ENCODE measurements around the gene ERC2. TPM values are rescaled to one million over a fixed set of nuclear protein-coding genes. Genes with fewer than 3 reads are reported as not detected.

ERC2 gene
- total RNA-seq, 2 donors from 2014 or later: 16.1 to 22.8 TPM

GRCh38 chr3:55774856-55775255 lies 693.4 kb downstream of the ERC2 start:
- TF ChIP-seq, protein P1, sequence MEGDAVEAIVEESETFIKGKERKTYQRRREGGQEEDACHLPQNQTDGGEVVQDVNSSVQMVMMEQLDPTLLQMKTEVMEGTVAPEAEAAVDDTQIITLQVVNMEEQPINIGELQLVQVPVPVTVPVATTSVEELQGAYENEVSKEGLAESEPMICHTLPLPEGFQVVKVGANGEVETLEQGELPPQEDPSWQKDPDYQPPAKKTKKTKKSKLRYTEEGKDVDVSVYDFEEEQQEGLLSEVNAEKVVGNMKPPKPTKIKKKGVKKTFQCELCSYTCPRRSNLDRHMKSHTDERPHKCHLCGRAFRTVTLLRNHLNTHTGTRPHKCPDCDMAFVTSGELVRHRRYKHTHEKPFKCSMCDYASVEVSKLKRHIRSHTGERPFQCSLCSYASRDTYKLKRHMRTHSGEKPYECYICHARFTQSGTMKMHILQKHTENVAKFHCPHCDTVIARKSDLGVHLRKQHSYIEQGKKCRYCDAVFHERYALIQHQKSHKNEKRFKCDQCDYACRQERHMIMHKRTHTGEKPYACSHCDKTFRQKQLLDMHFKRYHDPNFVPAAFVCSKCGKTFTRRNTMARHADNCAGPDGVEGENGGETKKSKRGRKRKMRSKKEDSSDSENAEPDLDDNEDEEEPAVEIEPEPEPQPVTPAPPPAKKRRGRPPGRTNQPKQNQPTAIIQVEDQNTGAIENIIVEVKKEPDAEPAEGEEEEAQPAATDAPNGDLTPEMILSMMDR (conservative IDR thresholded peaks at IDR 0.05): no peak
- Histone ChIP-seq H3K9me3 (ENCODE audit: control insufficient read depth, low read length) (no peaks in the 10 kb centered on the region), H3K4me3 (ENCODE audit: low read length) (no peak overlapping the region), H3K9ac (ENCODE audit: extremely low read depth, low read length, poor library complexity, severe bottlenecking) (no peak overlapping the region), H3K36me3 (ENCODE audit: control insufficient read depth, insufficient read depth, low read length) (no peaks in the 10 kb centered on the region), H3K27me3 (ENCODE audit: control insufficient read depth, insufficient read depth, low read length, poor library complexity, severe bottlenecking) (no peaks in the 10 kb centered on the region), H3K4me1 (ENCODE audit: control insufficient read depth, insufficient read depth, low read length) (no peaks in the 10 kb centered on the region), H3K27ac (ENCODE audit: low read depth, low read length) (no peak overlapping the region)
- peaks cover 16% of the 10 kb centered on the region for H3K4me1 Mint-ChIP-seq
- no peaks in the 10 kb centered on the region for H3K36me3 Mint-ChIP-seq (ENCODE audit: low read depth)
- no peaks in the 10 kb centered on the region for H3K9me3 Mint-ChIP-seq
- 86% methylated on average over 2 of the region's 2 CpGs; no CpG with 5 or more reads in 1 of the 2 experiments for WGBS, 2 experiments (ENCODE audit: insufficient coverage in 1 of 2, insufficient read length in 1 of 2)
- DNase-seq: no peak
- no peaks in the 10 kb centered on the region for H3K27me3 Mint-ChIP-seq (ENCODE audit: insufficient read depth)
- H3K4me3 Mint-ChIP-seq: no peak overlapping the region
- H3K27ac Mint-ChIP-seq: no peak overlapping the region

GRCh38 chr3:55771503-55771902 lies 696.8 kb downstream of the ERC2 start:
- Mint-ChIP-seq H3K27me3 (ENCODE audit: insufficient read depth) (peaks cover 12% of the 10 kb centered on the region), H3K4me3 (no peak overlapping the region), H3K9me3 (no peaks in the 10 kb centered on the region), H3K4me1 (peaks cover 21% of the 10 kb centered on the region), H3K27ac (no peak overlapping the region), H3K36me3 (ENCODE audit: low read depth) (no peaks in the 10 kb centered on the region)
- H3K9ac ChIP-seq (ENCODE audit: extremely low read depth, low read length, poor library complexity, severe bottlenecking): no peak overlapping the region
- no peak overlapping the region for H3K27ac ChIP-seq (ENCODE audit: low read depth, low read length)
- no peaks in the 10 kb centered on the region for H3K27me3 ChIP-seq (ENCODE audit: control insufficient read depth, insufficient read depth, low read length, poor library complexity, severe bottlenecking)
- no peaks in the 10 kb centered on the region for H3K9me3 ChIP-seq (ENCODE audit: control insufficient read depth, low read length)
- no peak for DNase-seq
- H3K4me3 ChIP-seq (ENCODE audit: low read length): no peak overlapping the region
- 80 to 95% methylated on average over 1 to 2 of the region's 2 CpGs for WGBS, 2 experiments (ENCODE audit: insufficient coverage in 1 of 2, insufficient read length in 1 of 2)
- H3K36me3 ChIP-seq (ENCODE audit: control insufficient read depth, insufficient read depth, low read length): no peaks in the 10 kb centered on the region
- peaks cover 1% of the 10 kb centered on the region for H3K4me1 ChIP-seq (ENCODE audit: control insufficient read depth, insufficient read depth, low read length)
- TF ChIP-seq, protein P1 (conservative IDR thresholded peaks at IDR 0.05): no peak

DNA sequence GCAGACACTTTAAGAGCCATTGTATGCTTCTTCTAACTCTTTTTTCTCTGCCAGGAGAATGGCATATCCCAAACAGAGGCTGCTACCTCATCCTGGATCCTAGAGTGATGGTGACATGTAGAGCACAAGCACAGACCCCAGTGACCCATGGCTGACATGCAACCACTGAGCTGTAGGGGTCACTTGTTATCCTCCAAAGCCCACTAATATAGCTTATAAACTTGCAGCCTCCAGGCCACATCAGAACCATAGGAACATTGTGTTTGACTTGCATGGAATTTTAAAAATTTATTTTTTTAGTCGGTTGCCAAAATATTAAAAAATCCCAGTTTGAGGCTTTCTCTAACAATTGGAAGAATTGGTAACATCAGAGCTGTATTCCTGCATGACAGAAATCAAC lies 698.2 kb downstream of the ERC2 start:
- Histone ChIP-seq H3K36me3 (ENCODE audit: control insufficient read depth, insufficient read depth, low read length) (no peaks in the 10 kb centered on the region), H3K9me3 (ENCODE audit: control insufficient read depth, low read length) (no peaks in the 10 kb centered on the region), H3K9ac (ENCODE audit: extremely low read depth, low read length, poor library complexity, severe bottlenecking) (no peak overlapping the region), H3K4me3 (ENCODE audit: low read length) (no peak overlapping the region), H3K4me1 (ENCODE audit: control insufficient read depth, insufficient read depth, low read length) (peaks cover 4% of the 10 kb centered on the region), H3K27me3 (ENCODE audit: control insufficient read depth, insufficient read depth, low read length, poor library complexity, severe bottlenecking) (peaks cover 4% of the 10 kb centered on the region), H3K27ac (ENCODE audit: low read depth, low read length) (no peak overlapping the region)
- WGBS, 2 experiments (ENCODE audit: insufficient coverage in 1 of 2, insufficient read length in 1 of 2): 83% methylated on average over 1 of the region's 1 CpG; no CpG with 5 or more reads in 1 of the 2 experiments
- TF ChIP-seq, protein P1 (conservative IDR thresholded peaks at IDR 0.05): peak; percentile 53
- Mint-ChIP-seq H3K4me1 (peaks cover 11% of the 10 kb centered on the region), H3K27ac (no peak overlapping the region), H3K27me3 (ENCODE audit: insufficient read depth) (peaks cover 20% of the 10 kb centered on the region), H3K9me3 (no peaks in the 10 kb centered on the region), H3K36me3 (ENCODE audit: low read depth) (no peaks in the 10 kb centered on the region), H3K4me3 (no peak overlapping the region)
- DNase-seq: no peak
